HCT116 (cell line): ENCODE measurements around the gene PHB1. TPM values are rescaled to one million over a fixed set of nuclear protein-coding genes. Genes with fewer than 3 reads are reported as not detected.

Experiments
- ATAC-seq: fragments of 200-7000 bp; cut with Tn5 transposase; 2 replicates; pipeline ENCODE4 v1.9.1; 2020; ENCODE audit warnings: mild to moderate bottlenecking, moderate library complexity
- BruUV-seq: library from RNA; stranded (reverse); fragments of 400-500 nt; replicated peaks from 2 replicates; lab custom pipeline; 2021; lab: Mats Ljungman, UMichigan
- CTCF ChIA-PET: fragments of 300-600 bp; sonication (Branson Sonifier 250); formaldehyde crosslinking; loops from one replicate; lab custom pipeline; 2021; ENCODE audit warnings: antibody characterized with exemption; lab: Charles Lee
- POLR2A ChIA-PET: fragments of 300-600, 350-600 bp; sonication (Branson Sonifier 250); formaldehyde crosslinking; loops from one replicate; lab custom pipeline; 2021; ENCODE audit warnings: antibody characterized with exemption; lab: Charles Lee
- RAD21 ChIA-PET, 2 experiments: fragments of 300-600 bp; sonication (Branson Sonifier 250); formaldehyde crosslinking; loops; one replicate each; lab custom pipeline; 2023; ENCODE audit warnings: low total read pairs in 2 of 2; ENCODE audit not compliant: uncharacterized antibody in 2 of 2, unreplicated experiment in 2 of 2, low non-redundant PET in 1 of 2; lab: Charles Lee
- DNase-seq: peaks from one replicate; pipeline ENCODE4 v3.0.0-alpha.2; 2010; ENCODE audit warnings: low read depth, low spot score
- H2AFZ ChIP-seq: fragments of 200-600 bp; shearing (Covaris generic), sonication (generic); 2 replicates; pipeline ENCODE4 v1.6.1; 2017; ENCODE audit warnings: low read depth, mixed run types, mixed read lengths, antibody characterized with exemption, low read length; ENCODE audit not compliant: poor library complexity, severe bottlenecking
- H3K27ac ChIP-seq: 2 replicates; pipeline ENCODE4 v1.5.1; 2012; ENCODE audit warnings: low read depth, low read length
- H3K27me3 ChIP-seq: fragments of 200-600 bp; sonication (generic); 2 replicates; pipeline ENCODE4 v1.6.1; 2016; ENCODE audit warnings: mixed run types, low read length, mixed read lengths; ENCODE audit not compliant: insufficient read depth
- H3K36me3 ChIP-seq, 2 experiments: fragments of 200-500 bp in 1 of 2; fragments of 200-600 bp in 1 of 2; sonication (Bioruptor generic) in 1 of 2; sonication (generic) in 1 of 2; 2 replicates each; pipeline versions ENCODE4 v1.5.1 to v1.6.1; 2014 to 2016; ENCODE audit warnings: low read length in 2 of 2, inconsistent platforms in 1 of 2, mixed read lengths in 1 of 2, mixed run types in 1 of 2; ENCODE audit not compliant: insufficient read depth in 2 of 2, control insufficient read depth in 1 of 2
- H3K4me1 ChIP-seq, 2 experiments: fragments of 200-600 bp in 1 of 2; sonication (generic) in 1 of 2; 2 replicates each; pipeline versions ENCODE4 v1.5.1 to v1.6.1; 2012 to 2017; ENCODE audit warnings: low read length in 2 of 2, inconsistent platforms in 1 of 2, mild to moderate bottlenecking in 1 of 2, mixed read lengths in 1 of 2, mixed run types in 1 of 2, moderate library complexity in 1 of 2; ENCODE audit not compliant: insufficient read depth in 2 of 2, control insufficient read depth in 1 of 2
- H3K4me2 ChIP-seq: fragments of 200-600 bp; sonication (generic); 2 replicates; pipeline ENCODE4 v1.6.1; 2017; ENCODE audit warnings: mixed run types, low read length, mixed read lengths
- H3K4me3 ChIP-seq, 2 experiments: fragments of 200-600 bp in 1 of 2; sonication (generic) in 1 of 2; replicated peaks in 1 of 2; 2 replicates each; pipeline ENCODE4 v1.5.1; 2011 to 2016; ENCODE audit warnings: low read length in 2 of 2, control low read depth in 1 of 2, low read depth in 1 of 2, mild to moderate bottlenecking in 1 of 2, mixed read lengths in 1 of 2, mixed run types in 1 of 2
- H3K79me2 ChIP-seq: fragments of 200-600 bp; sonication (generic); 2 replicates; pipeline ENCODE4 v1.6.1; 2017; ENCODE audit warnings: mild to moderate bottlenecking, mixed run types, low read length, moderate library complexity, mixed read lengths; ENCODE audit not compliant: insufficient read depth
- H3K9ac ChIP-seq: fragments of 200-600 bp; sonication (generic); 2 replicates; pipeline ENCODE4 v1.6.1; 2016; ENCODE audit warnings: low read length, mixed read lengths
- H3K9me2 ChIP-seq: fragments of 200-600 bp; sonication (generic), shearing (Covaris generic); 2 replicates; pipeline ENCODE4 v1.6.1; 2017; ENCODE audit warnings: mixed run types, mild to moderate bottlenecking, moderate library complexity; ENCODE audit not compliant: insufficient read depth
- H3K9me3 ChIP-seq, 2 experiments: fragments of 200-500 bp in 1 of 2; fragments of 200-600 bp in 1 of 2; sonication (Bioruptor generic) in 1 of 2; sonication (generic) in 1 of 2; 2 replicates each; pipeline ENCODE4 v1.6.1; 2014 to 2017; ENCODE audit warnings: low read length in 2 of 2, mixed read lengths in 2 of 2, inconsistent platforms in 1 of 2, low read depth in 1 of 2, mild to moderate bottlenecking in 1 of 2, mixed run types in 1 of 2, moderate library complexity in 1 of 2; ENCODE audit not compliant: control insufficient read depth in 1 of 2, insufficient read depth in 1 of 2
- H4K20me1 ChIP-seq: fragments of 200-600 bp; sonication (generic), shearing (Covaris generic); 2 replicates; pipeline ENCODE4 v1.6.1; 2017; ENCODE audit warnings: mixed run types, mild to moderate bottlenecking, moderate library complexity; ENCODE audit not compliant: insufficient read depth
- CEBPB ChIP-seq: IDR thresholded peaks from 2 replicates; pipeline ENCODE4 v1.6.1; 2012; ENCODE audit warnings: low read depth
- EGR1 ChIP-seq: IDR thresholded peaks from 2 replicates; pipeline ENCODE4 v1.6.1; 2012; ENCODE audit warnings: low read depth
- EZH2phosphoT487 ChIP-seq: fragments of 200-600 bp; IDR thresholded peaks from 2 replicates; pipeline ENCODE4 v1.6.1; 2018; ENCODE audit warnings: antibody characterized with exemption, borderline replicate concordance
- FOSL1 ChIP-seq: IDR thresholded peaks from 2 replicates; pipeline ENCODE4 v1.6.1; 2012; ENCODE audit warnings: low read depth
- RAD21 ChIP-seq: IDR thresholded peaks from 2 replicates; pipeline ENCODE4 v1.6.1; 2012; ENCODE audit warnings: low read depth, mild to moderate bottlenecking
- REST ChIP-seq: IDR thresholded peaks from 2 replicates; pipeline ENCODE4 v1.6.1; 2012; ENCODE audit warnings: low read depth
- SRF ChIP-seq: IDR thresholded peaks from 2 replicates; pipeline ENCODE4 v1.6.1; 2012; ENCODE audit warnings: low read depth
- ZFX ChIP-seq: fragments of 450-650 bp; IDR thresholded peaks from 2 replicates; pipeline ENCODE4 v1.6.1; 2017
- intact Hi-C: fragments of 100-400 bp; cut with micrococcal nuclease; formaldehyde crosslinking; loops from 2 replicates; pipeline ENCODE4 v1.10.0; 2022
- total RNA-seq: library from RNA; stranded (reverse); gene quantifications from one replicate; pipeline ENCODE4 v1.2.1, GENCODE V29; 2021; ENCODE audit not compliant: unreplicated experiment
- TF ChIP-seq, protein P1 (sequence below): IDR thresholded peaks from 2 replicates; pipeline ENCODE4 v1.6.1; 2012

Gene PHB1
- total RNA-seq, 1 experiment from 2014 or later = 534 TPM

GRCh38 chr17:49388692-49389513 lies 25.8 kb downstream of the PHB1 start (continued):
- TF ChIP-seq REST (no peak), SRF (no peak), RAD21 (no peak), EZH2phosphoT487 (no peak), EGR1 (no peak), CEBPB (no peak), FOSL1 (no peak), ZFX (no peak)
- TF ChIP-seq, protein P1, sequence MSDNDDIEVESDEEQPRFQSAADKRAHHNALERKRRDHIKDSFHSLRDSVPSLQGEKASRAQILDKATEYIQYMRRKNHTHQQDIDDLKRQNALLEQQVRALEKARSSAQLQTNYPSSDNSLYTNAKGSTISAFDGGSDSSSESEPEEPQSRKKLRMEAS = no peak

- H3K27ac ChIP-seq = no peak overlapping the region
- no TSS peak for BruUV-seq
- intact Hi-C loops = no loop called here
- H3K4me3 ChIP-seq = no peak overlapping the region
- H3K36me3 ChIP-seq = no peaks in the 10 kb centered on the region
- no peak overlapping the region for H3K9ac ChIP-seq
- H2AFZ ChIP-seq = no peak overlapping the region
- no peak overlapping the region for H3K4me2 ChIP-seq
- no peaks in the 10 kb centered on the region for H3K9me2 ChIP-seq
- ATAC-seq (no peak), DNase-seq (no peak)
- RAD21 ChIA-PET = no interaction called here
- no peaks in the 10 kb centered on the region for H3K27me3 ChIP-seq
- POLR2A ChIA-PET = no interaction called here
- CTCF ChIA-PET = no interaction called here
- peaks cover 15 to 26% of the 10 kb centered on the region in 2 experiments for H3K4me1 ChIP-seq
- no peaks in the 10 kb centered on the region for H3K79me2 ChIP-seq
- no peaks in the 10 kb centered on the region for H4K20me1 ChIP-seq
- no peak for TF ChIP-seq FOSL1
- no peaks in the 10 kb centered on the region for H3K9me3 ChIP-seq
Observed at GRCh38 chr17:49388290-49388640, 26.4 kb downstream of the PHB1 start.
